Activated CD8-positive, alpha-beta T cell treated with anti-CD3 and anti-CD28 coated beads for 36 hours (primary cell): ENCODE results near the gene ANO7. TPM values are rescaled to one million over a fixed set of nuclear protein-coding genes. Genes with fewer than 3 reads are reported as not detected.

Experiments
- ATAC-seq: fragments of 200-7000 bp; cut with Tn5 transposase; one replicate; pipeline ENCODE4 v1.10.0; 2021; ENCODE audit warnings: mild to moderate bottlenecking, moderate library complexity
- CTCF ChIA-PET: fragments of 350-600 bp; sonication (Branson Sonifier 250); formaldehyde crosslinking; loops from one replicate; lab custom pipeline; 2021; ENCODE audit warnings: antibody characterized with exemption; lab: Charles Lee
- POLR2A ChIA-PET: fragments of 350-600 bp; sonication (Branson Sonifier 250); formaldehyde crosslinking; loops from one replicate; lab custom pipeline; 2021; ENCODE audit warnings: antibody characterized with exemption; lab: Charles Lee
- DNase-seq: peaks from one replicate; pipeline ENCODE4 v3.0.0-alpha.2; 2020
- H3K27ac Mint-ChIP-seq: one replicate; pipeline ENCODE4 v1.8.0; 2021; ENCODE audit warnings: mild to moderate bottlenecking, mixed read lengths
- H3K27me3 Mint-ChIP-seq: one replicate; pipeline ENCODE4 v1.8.0; 2021; ENCODE audit warnings: mixed read lengths
- H3K36me3 Mint-ChIP-seq: one replicate; pipeline ENCODE4 v1.8.0; 2021; ENCODE audit warnings: low read depth, mixed read lengths
- H3K4me1 Mint-ChIP-seq: one replicate; pipeline ENCODE4 v1.8.0; 2021; ENCODE audit warnings: low read depth, mixed read lengths
- H3K4me3 Mint-ChIP-seq: one replicate; pipeline ENCODE4 v1.8.0; 2021; ENCODE audit warnings: mild to moderate bottlenecking, moderate library complexity, mixed read lengths
- H3K9me3 Mint-ChIP-seq: one replicate; pipeline ENCODE4 v1.8.0; 2021; ENCODE audit warnings: mixed read lengths
- intact Hi-C: fragments of 100-400 bp; cut with micrococcal nuclease; formaldehyde crosslinking; loops from one replicate; pipeline ENCODE4 v1.10.0; 2022
- total RNA-seq, 2 experiments: library from RNA; stranded (reverse); gene quantifications; one replicate each; pipeline ENCODE4 v1.2.3, GENCODE V29; 2021
- TF ChIP-seq, protein P1 (sequence below): fragments of 200-600 bp; IDR thresholded peaks from one replicate; pipeline ENCODE4 v1.8.0; 2022; ENCODE audit warnings: antibody characterized with exemption, mild to moderate bottlenecking

ANO7 gene
- total RNA-seq, 2 experiments from 2014 or later: 5.1 to 5.4 TPM

DNA sequence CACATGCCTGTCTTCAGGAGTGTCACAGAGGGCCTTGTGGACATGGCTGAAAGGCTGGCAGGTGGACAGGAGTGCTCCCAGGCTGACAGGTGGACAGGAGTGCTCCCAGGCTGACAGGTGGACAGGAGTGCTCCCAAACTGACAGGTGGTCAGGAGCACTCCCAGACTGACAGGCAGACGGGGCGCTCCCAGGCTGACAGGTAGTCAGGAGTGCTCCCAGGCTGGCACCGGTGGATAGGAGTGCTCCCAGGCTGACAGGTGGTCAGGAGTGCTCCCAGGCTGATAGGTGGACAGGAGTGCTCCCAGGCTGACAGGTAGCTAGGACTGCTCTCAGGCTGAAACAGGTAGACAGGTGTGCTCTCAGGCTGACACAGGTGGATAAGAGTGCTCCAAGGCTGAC, 16.6 kb downstream of the ANO7 start:
- no peaks in the 10 kb centered on the region for H3K9me3 Mint-ChIP-seq
- H3K36me3 Mint-ChIP-seq: no peaks in the 10 kb centered on the region
- CTCF ChIA-PET: no interaction called here
- no peak for ATAC-seq
- no peak for DNase-seq
- H3K4me3 Mint-ChIP-seq: no peak overlapping the region
- H3K4me1 Mint-ChIP-seq: no peaks in the 10 kb centered on the region
- no peak overlapping the region for H3K27ac Mint-ChIP-seq
- intact Hi-C loops: no loop called here
- H3K27me3 Mint-ChIP-seq: no peaks in the 10 kb centered on the region
- TF ChIP-seq, protein P1, sequence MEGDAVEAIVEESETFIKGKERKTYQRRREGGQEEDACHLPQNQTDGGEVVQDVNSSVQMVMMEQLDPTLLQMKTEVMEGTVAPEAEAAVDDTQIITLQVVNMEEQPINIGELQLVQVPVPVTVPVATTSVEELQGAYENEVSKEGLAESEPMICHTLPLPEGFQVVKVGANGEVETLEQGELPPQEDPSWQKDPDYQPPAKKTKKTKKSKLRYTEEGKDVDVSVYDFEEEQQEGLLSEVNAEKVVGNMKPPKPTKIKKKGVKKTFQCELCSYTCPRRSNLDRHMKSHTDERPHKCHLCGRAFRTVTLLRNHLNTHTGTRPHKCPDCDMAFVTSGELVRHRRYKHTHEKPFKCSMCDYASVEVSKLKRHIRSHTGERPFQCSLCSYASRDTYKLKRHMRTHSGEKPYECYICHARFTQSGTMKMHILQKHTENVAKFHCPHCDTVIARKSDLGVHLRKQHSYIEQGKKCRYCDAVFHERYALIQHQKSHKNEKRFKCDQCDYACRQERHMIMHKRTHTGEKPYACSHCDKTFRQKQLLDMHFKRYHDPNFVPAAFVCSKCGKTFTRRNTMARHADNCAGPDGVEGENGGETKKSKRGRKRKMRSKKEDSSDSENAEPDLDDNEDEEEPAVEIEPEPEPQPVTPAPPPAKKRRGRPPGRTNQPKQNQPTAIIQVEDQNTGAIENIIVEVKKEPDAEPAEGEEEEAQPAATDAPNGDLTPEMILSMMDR: no peak
- POLR2A ChIA-PET: no interaction called here

- Mint-ChIP-seq H3K36me3 (no peaks in the 10 kb centered on the region), H3K4me3 (no peak overlapping the region), H3K27ac (no peak overlapping the region), H3K4me1 (no peaks in the 10 kb centered on the region), H3K9me3 (no peaks in the 10 kb centered on the region), H3K27me3 (no peaks in the 10 kb centered on the region)
- POLR2A ChIA-PET: no interaction called here
- intact Hi-C loops: no loop called here
- ATAC-seq: no peak
- TF ChIP-seq, protein P1: no peak
- DNase-seq: no peak
- CTCF ChIA-PET: interaction anchor here (0.7 to 1.2 kb wide), 2 partner anchors 10 to 293 kb away, joined by 3 read pairs; no protein-coding TSS in a partner anchor
Observed at GRCh38 chr2:241207151-241207550, 18.7 kb downstream of the ANO7 start.

DNA sequence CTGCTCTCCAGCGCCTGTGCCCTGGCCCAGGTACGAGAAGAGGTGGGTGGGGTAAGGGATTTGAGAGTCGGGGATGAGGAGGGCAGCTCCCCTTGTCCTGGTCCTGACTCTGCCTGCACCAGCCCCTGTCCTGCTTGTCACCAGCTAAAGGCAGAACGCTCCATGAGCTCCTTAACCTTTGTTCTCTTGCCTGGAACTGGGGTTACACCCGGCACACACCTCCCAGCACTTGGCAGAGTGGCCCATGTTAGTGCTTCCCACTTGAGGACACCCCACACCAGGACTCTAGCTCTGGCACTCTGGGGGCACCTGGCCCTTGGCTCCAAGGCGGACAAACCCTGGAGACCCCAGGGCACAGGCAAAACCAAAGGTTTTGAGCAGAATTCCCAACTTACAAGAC, 19.2 kb downstream of the ANO7 start:
- POLR2A ChIA-PET: no interaction called here
- Mint-ChIP-seq H3K27ac (no peak overlapping the region), H3K4me3 (no peak overlapping the region), H3K4me1 (no peaks in the 10 kb centered on the region), H3K27me3 (no peaks in the 10 kb centered on the region), H3K36me3 (no peaks in the 10 kb centered on the region), H3K9me3 (no peaks in the 10 kb centered on the region)
- no peak for DNase-seq
- intact Hi-C loops: no loop called here
- TF ChIP-seq, protein P1: no peak
- ATAC-seq: no peak
- CTCF ChIA-PET: interaction anchor here (0.7 to 1.2 kb wide), 2 partner anchors 9 to 293 kb away, joined by 3 read pairs; no protein-coding TSS in a partner anchor

GRCh38 chr2:241208058-241208457, 19.6 kb downstream of the ANO7 start:
- H3K4me3 Mint-ChIP-seq: no peak overlapping the region
- TF ChIP-seq, protein P1: no peak
- intact Hi-C loops: no loop called here
- ATAC-seq (no peak), DNase-seq (no peak)
- no peaks in the 10 kb centered on the region for H3K4me1 Mint-ChIP-seq
- ChIA-PET POLR2A (interaction anchor here (0.5 kb wide), 1 partner anchor 11 kb away, joined by 3 read pairs; no protein-coding TSS in a partner anchor), CTCF (interaction anchor here (1.2 kb wide), 1 partner anchor 9 kb away, joined by 3 read pairs; no protein-coding TSS in a partner anchor)
- H3K27ac Mint-ChIP-seq: no peak overlapping the region
- H3K27me3 Mint-ChIP-seq: no peaks in the 10 kb centered on the region
- no peaks in the 10 kb centered on the region for H3K9me3 Mint-ChIP-seq
- no peaks in the 10 kb centered on the region for H3K36me3 Mint-ChIP-seq

DNA sequence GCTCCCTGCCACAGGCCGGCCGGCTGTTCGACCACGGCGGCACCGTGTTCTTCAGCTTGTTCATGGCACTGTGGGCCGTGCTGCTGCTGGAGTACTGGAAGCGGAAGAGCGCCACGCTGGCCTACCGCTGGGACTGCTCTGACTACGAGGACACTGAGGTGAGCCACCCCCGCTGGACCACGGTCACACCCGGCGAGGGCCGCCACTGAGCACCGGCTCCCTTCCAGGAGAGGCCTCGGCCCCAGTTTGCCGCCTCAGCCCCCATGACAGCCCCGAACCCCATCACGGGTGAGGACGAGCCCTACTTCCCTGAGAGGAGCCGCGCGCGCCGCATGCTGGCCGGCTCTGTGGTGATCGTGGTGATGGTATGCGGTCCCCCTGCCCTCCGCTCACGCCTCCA, 20.8 kb downstream of the ANO7 start:
- Mint-ChIP-seq H3K27ac (no peak overlapping the region), H3K36me3 (no peaks in the 10 kb centered on the region), H3K9me3 (no peaks in the 10 kb centered on the region), H3K4me3 (no peak overlapping the region), H3K4me1 (no peaks in the 10 kb centered on the region), H3K27me3 (no peaks in the 10 kb centered on the region)
- ATAC-seq (no peak), DNase-seq (no peak)
- TF ChIP-seq, protein P1: no peak
- POLR2A ChIA-PET: no interaction called here
- intact Hi-C loops: no loop called here
- CTCF ChIA-PET: no interaction called here
